Astrocyte of the cerebellum (primary cell): ENCODE results near the gene HYAL1.

ENCODE experiments used
- DNase-seq: peaks from one replicate; pipeline ENCODE4 v3.0.0-alpha.2; 2011; ENCODE audit warnings: low read depth
- H3K4me3 ChIP-seq: 2 replicates; pipeline ENCODE4 v1.5.1; 2011; ENCODE audit warnings: mild to moderate bottlenecking, low read depth, low read length, moderate library complexity
- CTCF ChIP-seq: IDR thresholded peaks from 2 replicates; pipeline ENCODE4 v1.5.1; 2012; ENCODE audit warnings: low read length, low read depth, moderate library complexity, mild to moderate bottlenecking; ENCODE audit errors: missing control alignments
- in situ Hi-C: cut with HindIII; loops from 2 replicates; pipeline ENCODE4 v1.10.0; 2017; ENCODE audit warnings: low sequenced_read_pairs

Gene HYAL1

GRCh38 chr3:50297896-50298725, 5.3 kb downstream of the HYAL1 start:
- TF ChIP-seq CTCF = peak; percentile 31
- peak overlapping the region; percentile 79 for H3K4me3 ChIP-seq
- no peak for DNase-seq
- in situ Hi-C loops = no loop called here

GRCh38 chr3:50297384-50297775, 6.0 kb downstream of the HYAL1 start:
- H3K4me3 ChIP-seq = no peak overlapping the region
- in situ Hi-C loops = no loop called here
- no peak for DNase-seq
- no peak for TF ChIP-seq CTCF

DNA sequence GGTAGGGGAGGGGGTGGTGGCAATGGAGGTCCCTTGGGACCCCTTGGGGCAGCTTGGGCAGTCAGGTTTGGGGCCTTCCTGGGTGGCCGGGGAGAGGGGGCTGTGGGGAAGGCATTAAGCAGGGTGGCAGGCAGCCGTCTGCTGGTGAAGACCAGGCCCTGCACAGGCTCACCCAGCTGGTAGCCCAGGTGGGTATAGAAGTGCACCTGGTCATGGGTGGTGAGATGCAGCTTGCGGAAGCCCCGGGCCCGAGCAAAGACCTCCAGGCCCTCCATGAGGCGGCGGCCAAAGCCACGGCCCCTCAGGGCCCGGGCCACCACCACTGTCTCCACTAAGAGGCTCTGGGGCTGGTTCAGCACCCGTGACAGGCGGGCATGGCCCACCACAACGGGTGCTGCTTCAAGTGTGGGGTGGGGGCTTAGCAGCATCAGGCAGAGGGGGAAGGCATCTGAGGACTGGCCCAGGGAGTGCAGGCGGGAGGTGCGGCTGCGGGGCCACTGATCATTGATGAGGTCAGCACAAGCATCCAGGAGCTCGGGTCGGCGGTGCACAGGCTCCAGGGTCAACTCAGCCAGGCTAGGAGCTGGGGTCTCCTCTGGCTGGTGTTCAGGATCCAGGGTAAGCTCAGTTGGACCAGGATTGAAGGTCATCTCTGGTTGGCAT, 6.5 kb downstream of the HYAL1 start:
- in situ Hi-C loops = no loop called here
- no peak for DNase-seq
- TF ChIP-seq CTCF = no peak
- H3K4me3 ChIP-seq = no peak overlapping the region

- TF ChIP-seq CTCF = no peak
- H3K4me3 ChIP-seq = no peak overlapping the region
- in situ Hi-C loops = no loop called here
- DNase-seq = no peak
These were observed 7.6 kb downstream of the HYAL1 start for GRCh38 chr3:50295553-50296431.

DNA sequence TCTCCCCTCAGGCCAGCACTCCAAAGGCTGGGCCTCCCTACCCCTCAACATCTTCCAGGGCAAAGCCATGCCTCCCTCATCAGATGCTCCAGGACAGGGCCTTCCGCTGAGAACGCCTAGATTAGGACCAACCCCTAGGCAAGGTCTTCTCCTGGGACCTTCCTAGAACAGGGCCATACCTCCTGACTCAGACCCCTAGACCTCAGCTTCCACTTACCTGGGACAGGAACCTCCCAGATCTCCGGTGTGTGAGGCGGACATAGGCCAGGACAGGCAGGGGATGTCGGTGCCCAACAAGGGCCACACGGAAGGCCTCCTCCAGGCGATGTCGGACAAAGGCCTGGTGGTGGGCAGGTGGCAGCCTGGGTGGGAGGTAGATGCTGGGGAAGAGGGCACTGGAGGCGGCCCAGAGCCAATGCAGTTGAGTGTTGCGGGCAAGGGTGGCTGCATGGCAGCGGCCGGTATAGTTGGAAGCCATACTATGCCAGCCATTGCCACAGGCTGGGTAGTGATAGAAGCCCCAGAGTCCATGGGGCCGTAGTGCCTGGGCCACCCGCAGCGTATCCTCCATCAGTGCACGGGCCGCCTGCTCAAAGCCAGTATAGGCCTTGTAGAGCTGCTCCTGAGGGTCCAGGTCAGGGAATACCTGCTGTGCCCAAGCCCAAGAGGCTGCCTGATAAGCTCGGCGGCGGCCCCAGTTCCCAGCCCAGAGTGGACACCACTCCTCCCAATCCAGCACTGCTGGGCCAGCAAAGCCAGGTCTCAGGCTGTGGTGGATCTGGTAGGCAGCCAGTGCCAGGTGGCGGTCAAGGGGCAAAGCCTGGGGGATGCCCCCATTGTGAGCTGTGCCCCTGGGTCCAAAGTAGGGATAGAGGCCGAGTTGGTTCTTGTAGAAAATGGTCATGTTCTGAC, 8.6 kb downstream of the HYAL1 start:
- DNase-seq = no peak
- H3K4me3 ChIP-seq = no peak overlapping the region
- in situ Hi-C loops = no loop called here
- TF ChIP-seq CTCF = no peak
